Fibroblast of skin of left quadriceps (primary cell): Measurements from ENCODE around the gene WDFY2.
"Not testable (repeated sequence)": the region's sequence is repeated elsewhere in the genome, so short reads cannot be mapped to it uniquely, and the experiment has no call there.

Source experiments
- DNase-seq, 2 experiments: peaks; one replicate each; pipeline ENCODE4 v3.0.0-alpha.2; 2013; ENCODE audit warnings: low read depth in 2 of 2

The WDFY2 gene, protein sequence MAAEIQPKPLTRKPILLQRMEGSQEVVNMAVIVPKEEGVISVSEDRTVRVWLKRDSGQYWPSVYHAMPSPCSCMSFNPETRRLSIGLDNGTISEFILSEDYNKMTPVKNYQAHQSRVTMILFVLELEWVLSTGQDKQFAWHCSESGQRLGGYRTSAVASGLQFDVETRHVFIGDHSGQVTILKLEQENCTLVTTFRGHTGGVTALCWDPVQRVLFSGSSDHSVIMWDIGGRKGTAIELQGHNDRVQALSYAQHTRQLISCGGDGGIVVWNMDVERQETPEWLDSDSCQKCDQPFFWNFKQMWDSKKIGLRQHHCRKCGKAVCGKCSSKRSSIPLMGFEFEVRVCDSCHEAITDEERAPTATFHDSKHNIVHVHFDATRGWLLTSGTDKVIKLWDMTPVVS

DNA sequence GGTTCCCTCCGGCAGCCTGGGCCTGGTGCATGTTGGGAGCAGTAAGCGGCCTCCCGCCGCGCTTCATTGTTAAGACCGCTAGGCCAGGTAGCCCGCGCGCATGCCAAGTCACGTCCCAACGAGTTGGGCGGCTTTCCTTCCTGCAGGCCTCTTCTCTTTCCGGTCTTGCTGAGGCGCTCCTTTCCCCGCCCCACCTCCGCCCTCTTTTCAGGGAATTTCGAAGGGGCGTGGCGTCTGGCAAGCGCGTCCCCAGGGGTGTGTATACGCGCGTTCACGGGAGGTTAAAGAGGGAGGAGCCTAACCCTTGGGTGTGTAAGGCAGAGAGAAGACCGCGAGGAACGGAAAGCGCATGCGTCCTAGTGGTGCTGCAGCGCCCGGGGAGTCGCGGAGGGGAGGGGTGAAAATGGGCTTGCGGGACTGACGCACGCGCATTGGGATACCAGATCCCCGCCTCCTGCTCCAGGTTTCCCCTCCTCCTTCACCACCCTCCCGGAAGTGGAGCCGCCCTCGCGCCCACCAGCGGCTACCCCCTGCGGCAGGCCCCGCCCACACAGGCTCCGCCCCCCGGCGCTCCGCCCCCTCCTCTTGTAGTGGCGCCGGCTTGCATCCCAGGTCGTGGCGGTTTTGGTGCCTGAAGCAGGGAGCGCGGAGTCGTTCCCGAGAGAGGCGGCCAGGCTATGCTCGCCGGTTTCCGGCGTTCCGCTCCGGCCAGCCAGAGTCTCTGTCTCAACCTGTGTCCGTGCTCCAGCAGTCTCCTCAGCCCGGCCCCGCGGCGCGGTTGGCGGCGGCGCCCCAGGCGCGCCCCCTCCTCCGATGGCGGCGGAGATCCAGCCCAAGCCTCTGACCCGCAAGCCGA is at the start of gene WDFY2:
TSS of gene WDFY2 (plus strand) at position 588 of the 856 bp plus-strand sequence. CDS start at position 814, 226 bp downstream.
- DNase-seq = peak; percentile 100

DNA sequence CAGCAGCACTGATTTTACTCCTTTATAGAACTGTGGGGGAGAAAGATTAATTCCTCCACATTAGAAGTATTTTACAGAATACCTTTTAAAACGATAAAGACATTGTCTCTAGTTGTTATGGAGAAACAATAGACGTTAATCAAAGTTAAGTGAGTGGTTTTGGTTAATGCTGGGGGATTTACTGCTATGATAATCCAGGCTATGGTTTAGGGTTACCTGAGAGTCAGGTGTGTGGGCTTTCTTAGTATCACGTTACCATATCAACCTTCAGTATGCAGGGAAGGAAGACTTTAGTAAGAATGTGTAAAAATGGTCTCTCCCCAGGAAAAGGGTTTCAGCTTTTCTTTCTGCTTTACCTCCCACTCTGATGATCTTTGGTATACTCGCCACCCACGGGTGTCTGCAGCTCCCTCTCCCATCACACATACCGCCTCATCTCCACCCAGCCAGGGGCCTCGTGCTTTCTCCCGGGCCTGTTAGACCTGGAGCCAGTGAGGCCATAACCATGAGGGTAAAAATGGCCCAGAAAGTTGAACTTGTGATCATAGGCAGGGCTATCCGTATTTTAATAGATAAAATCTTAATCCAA is 45.6 kb upstream of the WDFY2 start:
- no peak for DNase-seq

DNA sequence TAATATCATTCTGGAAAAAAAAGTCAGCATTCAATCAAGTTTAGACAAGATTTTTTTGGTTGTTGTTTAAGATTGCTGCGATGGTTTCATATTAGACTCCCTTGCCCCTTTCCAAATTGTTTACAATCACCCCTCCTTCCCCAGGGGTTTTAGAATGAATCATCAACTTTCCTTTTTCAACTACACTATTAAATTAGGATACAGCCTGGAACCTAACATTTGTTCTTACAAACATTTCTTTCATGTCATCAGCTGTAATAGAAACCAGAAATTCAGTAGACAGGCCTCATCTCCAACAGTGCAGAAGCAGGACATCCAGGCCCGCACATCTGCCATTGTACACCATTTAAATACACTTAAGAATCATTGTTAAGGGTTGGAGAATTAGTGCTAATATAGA is 44.4 kb upstream of the WDFY2 start:
- peak; percentile 49 to 53 for DNase-seq

DNA sequence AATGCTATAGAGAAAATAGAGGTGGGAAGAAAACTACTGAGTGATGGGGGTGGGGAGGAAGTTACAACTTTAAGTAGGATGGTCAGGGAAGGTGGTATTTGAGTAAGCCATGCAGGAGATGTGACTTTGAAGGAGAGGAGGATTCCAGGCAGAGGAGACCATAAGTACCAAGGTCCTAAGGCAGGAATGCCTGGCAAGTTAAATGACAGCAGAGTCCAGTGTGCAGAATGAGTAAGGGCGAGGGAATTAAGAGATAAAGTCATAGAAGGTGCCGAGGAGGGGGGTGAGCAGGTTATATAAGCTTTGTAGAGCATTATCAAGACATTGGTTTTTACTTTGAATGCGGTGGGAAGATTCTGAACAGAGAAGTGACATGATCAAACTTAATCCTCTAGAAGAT is 43.2 kb upstream of the WDFY2 start:
- no peak for DNase-seq

DNA sequence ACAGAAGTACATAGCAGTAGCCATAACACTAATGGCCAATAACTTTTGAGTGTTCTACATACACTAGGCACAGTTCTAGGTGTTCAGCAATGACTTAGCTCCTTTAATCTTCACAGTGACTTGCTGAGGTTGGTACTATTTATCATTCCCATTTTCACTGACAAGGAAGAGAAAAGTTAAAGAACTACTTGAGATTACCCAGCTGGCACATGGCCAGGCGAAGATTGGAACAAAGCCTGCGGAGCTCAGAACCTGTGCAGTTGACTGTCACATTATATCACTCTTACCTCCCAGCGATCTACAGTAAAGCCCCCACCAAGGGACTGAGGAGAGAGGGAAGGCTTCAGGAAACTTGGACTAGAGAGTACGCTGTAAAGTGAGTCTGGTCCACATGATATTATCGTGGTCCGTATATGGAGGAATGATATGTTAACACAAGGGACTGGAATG is 42.4 kb upstream of the WDFY2 start:
- no peak for DNase-seq

DNA sequence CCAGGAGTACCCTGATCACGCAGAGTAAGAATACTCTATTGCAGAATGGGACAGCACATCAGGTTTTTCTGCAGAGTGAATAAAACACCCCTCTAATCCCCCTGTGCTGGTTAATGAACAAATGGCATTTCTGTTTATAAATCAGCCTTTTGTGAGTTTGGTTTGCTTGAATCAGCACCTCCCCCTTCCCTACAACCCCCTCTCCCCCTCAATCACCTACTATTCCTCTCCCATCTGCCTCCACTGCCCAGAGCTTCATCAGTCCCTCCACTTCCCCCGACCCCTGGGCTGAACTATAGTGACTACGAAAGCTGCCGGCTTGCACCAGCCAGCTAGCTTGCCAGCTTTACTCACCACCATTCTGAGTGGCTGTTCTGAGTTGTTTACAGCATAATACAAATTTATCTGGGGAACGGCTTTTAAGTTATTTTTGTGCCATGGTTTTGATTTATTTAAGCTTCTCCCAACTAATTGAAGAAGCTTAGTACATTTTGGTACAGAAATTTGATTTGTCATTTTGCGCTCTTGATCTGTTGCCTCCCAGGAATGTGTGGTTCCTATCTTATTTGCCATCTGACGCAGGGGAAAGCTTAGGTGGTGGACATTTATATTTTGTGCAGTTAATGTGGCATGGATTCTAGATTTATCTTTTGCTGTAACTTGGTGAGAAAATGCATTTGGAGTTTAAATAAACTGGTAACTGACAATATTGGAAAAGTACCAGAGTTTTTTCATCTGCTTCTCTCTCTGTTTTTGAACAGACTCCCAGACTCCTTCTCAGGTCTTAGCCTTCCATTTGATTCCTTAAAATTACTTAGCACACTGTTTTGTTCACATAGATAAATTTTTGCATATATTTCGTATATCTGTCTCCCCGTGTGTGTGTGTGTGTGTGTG is 41.7 kb upstream of the WDFY2 start:
- DNase-seq = no peak

DNA sequence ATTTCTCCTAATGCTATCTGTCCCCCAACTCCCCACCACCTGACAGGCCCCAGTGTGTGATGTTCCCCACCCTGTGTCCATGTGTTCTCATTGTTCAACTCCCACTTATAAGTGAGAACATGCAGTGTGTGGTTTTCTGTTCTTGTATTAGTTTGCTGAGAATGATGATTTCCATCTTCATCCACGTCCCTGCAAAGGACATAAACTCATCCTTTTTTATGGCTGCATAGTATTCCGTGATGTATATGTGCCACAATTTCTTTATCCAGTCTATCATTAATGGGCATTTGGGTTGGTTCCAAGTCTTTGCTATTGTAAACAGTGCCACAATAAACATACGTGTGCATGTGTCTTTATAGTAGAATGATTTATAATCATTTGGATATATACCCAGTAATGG is 38.8 kb upstream of the WDFY2 start:
- DNase-seq = not testable (repeated sequence)

DNA sequence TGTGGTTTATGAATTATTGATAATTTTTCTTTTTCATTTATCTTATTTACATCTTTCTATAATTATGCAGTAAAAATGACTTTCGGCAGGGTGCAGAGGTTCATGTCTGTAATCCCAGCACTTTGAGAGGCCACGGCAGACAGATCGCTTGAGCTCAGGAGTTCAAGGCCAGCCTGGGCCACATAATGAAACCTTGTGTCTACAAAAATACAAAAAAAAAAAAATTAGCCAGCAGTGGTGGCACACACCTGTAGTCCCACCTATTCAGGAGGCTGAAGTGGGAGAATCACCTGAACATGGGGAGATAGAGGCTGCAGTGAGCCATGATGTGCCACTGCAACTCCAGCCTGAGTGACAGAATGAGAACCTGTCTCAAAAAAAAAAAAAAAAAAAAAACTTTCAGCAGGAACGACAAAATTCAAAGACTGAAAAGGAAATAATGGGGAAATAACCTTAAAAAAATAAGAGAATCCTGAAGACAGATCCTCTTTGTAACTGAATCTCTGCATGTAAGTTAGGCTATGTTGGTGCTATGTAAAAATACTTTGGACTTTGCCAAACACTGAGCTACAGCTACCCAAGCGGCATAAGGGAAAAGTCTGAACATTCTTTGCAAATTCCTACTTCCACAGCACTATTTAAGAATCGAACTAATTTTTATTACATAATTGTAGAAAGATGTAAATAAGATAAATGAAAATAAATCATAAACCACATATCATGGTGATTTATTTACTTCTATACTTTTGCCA is 36.7 kb upstream of the WDFY2 start:
- no peak for DNase-seq

DNA sequence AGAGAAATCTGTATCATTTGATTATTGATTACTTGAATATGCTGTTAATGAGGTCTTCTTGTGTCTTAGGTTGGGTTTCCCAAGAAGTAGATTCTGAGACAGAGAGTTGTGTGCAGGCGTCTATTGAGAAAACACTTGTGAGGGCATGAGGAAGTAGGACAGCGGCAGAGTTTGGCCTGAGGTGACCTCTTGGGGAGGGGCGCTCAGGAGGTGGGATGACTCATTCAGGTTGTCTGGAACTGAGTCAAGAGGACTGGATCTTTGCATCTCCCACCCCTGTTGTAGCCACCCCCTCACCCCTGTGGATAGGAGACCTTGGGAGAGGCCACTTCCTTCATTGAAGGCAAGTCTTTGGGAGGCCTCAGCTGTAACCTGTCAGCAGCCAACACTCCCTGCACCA is 35.2 kb upstream of the WDFY2 start:
- DNase-seq = no peak

DNA sequence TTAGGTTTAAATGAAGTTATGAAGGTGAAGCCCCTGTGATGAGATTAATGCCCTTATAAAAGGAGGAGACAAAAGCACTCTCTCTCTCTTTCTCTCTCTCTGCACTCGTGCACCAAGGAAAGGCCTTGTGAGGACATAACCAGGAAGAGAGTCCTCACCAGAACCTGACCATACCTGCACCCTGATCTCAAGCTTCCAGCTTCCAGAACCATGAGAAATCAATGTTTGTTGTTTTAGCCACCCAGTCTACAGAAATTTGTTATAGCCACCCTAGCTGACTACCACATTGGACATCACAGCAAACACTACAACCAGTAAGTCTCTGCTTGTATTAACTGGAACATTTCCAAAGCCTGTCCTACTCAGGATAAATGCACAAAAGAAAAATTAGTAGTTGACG is 34.7 kb upstream of the WDFY2 start:
- DNase-seq = no peak

DNA sequence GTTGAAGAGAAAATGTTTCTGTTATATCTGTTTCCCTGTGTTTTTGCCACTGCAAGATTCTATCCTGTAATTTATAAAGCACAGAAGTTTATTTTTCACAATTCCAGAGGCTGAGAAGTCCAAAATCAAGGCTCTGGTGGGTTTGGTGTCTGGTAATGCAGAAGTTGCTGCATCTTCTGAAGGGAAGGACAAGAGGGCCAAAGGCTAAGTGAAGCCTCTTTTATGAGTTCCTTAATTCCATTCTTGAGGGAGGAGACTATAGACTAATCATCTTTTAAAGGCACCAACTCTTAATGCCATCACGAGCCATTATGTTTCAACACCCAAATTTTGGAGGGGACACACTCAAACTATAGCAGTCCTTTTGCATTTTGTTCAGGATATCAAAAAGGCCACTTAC is 34.1 kb upstream of the WDFY2 start:
- DNase-seq = no peak

DNA sequence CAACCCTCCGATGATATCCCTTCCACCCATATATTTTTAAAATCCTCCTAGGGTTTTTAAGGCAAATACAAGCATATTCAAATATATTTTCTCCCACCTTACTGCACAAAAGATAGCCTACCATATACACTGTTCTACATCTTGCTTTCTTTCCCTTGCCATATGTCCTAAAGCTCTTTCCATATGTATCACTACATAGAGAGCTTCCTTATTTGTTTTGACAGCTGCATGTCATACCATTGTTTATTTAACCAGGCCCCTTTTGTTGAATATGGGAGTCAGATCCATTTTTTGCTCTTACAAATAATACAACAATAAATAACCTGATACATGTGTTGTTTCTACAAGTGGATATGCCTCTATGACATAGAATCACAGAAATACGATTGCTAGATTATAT is 32.8 kb upstream of the WDFY2 start:
- no peak for DNase-seq

DNA sequence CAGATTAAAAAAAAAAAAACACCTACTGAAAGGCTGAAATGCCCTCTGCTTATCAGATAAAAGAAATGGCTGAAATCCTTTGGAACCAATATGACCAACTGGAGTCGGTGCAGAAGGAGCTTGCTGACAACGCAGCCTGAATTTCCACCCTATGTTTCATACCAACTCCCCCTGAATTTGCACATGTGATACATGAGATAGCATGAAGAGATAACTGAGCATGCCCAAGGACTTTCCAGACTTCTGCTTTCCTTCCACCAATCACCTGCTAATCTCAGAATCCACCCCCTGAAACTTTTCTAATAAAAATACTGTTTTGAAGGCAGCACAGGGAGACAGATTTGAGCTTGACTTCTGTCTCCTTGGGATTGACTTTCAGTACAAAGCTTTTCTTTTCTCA is 32.2 kb upstream of the WDFY2 start:
- no peak for DNase-seq

DNA sequence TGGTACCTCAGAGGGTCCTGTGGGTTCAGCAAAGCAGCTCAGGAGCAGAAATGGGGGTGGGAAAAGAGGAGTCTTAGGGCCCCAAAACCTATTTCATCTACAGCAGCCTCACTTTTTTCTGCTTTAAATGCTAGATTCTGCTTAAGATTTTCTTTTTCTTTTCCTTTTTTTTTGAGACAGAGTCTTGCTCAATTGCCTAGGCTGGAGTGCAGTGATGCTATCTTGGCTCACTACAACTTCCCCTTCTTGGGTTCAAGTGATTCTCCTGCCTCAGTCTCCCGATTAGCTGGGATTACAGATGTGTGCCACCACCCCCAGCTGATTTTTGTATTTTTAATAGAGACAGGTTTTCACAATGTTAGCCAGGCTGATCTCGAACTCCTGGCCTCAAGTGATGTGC is 30.7 kb upstream of the WDFY2 start:
- no peak for DNase-seq

DNA sequence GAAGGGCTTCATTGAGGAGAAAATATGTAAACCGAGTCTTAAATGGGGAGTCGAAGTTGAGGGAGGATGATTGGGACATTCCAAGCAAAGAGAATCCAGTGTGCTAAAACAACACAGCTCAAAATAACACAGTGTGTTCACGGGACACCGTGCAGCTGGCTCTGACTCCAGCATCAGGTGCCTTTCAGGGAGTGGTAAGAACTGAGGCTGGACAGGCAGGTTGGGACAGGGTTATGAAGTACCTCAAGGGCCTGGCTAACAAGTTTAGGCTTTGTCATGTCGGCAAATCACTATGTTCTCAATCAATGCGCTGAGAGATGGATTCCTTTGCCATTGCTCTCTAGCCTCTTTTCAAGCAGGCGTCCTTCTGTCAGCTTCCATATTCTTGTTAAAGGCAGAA is 27.5 kb upstream of the WDFY2 start:
- DNase-seq = no peak

DNA sequence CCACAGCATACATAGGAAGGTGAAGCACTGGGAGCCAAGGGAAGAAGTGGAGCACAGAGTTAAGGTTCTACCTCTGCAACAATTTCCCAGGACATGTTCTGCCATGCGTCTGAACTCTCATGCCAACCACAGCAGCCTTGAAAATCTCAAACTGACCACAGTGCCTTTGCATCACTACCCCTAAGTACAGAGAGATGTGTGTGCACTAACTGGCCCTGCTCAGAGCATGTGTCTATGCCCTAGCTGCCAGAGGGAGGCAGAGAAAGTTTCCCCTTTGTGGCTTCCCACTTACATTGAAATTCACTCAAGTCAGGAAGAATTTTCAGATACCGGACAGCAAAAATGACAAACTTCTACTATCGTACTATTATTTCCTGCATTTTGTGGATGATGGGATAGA is 26.8 kb upstream of the WDFY2 start:
- no peak for DNase-seq

DNA sequence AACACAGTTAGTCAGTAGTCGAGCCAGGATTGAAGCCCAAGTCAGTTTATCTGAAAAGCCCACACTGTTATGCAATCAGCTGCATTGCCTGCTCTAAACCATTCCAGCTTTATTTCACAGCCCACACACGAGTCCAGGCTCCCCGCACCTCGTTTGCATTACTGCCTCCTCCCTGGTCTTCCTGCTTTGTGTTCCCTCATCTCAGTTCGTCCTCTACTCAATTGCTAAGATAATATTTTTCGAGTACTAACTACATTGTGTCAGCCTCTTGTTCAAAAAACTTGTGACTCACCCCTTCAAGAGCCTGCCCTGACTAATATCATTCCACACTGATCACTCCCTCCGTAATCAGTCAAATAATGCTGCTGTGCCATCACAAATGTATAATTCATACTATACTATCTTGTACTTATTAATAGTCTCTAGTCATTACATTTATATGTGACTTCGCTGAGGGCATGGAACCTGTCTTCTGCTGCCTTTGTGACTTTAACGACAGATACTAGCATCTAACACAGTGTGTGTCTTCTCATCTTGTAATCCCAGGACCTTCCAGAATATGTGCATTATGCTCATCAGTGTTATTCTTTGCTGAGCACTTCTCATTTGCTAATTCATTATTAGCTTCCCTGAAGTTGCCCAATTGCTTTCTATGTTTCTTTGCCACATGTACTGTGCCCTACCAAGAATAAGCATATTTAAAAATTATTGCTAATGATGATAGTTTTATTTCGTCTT is 26.2 kb upstream of the WDFY2 start:
- DNase-seq = peak; percentile 72 to 74

DNA sequence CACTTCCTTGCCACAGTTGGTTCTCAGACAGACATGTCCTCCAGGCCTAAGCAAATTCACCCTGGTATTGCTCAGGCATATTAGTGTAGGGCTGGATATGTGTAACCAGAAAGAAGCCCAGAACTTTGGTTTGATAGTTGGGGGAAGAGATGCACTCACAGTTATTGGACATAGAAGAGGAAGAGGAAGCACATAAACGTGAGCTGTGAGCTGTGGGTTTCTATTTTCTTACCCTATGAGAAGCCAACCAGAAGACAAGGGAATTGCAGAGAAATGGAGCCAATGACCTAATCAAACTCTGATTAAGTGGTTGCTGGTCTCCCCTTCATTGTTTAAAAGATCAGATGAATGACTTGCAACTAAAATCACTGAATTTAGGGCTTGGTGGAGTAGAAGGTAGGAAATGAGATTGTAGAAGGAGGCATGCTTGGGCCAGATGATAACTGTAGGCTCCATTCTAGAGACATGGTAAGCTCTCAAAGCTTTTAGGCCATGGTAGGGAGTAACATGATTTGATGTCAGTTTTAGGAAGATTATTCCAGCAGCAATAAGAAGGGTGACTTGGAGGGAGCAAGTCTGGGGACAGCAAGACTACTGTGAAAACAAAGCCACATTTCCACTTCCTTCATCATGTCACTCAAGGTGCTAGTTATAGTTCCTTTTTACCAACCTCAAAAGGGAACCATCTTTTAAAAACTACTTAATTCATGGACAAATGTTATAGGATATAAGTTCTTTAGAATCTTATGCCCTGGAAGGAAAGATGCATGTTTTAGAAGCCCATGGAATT is 24.1 kb upstream of the WDFY2 start:
- DNase-seq = no peak

DNA sequence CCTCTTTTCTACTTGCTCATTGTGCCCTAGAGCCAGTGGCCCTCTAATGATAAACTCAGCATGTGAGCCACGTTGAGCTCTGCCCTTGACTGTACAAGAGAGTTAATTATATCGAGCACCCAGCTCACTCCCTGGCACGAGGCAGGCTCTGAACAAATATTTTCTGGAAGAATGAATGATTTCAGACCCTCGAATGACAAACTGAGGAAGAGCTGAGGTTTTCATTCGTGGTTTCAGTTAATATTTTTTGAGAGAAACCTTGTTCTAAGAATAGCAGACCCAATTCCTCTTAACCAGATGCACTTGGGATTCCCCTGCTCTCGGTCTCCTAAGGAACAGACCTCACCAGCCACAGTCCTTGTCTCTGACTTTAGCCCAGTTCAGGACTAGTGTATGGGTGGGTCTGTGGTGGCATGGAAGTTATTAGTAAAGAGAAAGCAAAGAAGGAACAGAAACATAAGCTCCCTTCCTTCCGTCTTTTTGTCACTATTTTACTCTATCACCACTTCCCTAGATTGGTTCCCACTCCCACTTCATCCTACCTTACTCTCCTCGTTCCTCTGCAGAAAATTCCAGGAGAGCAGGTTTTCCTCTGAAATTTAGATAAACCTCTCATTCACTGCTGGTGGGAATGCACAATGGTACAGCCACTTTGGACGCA is 22.1 kb upstream of the WDFY2 start:
- no peak for DNase-seq
